A204.1 (cell line): Measurements from ENCODE around the gene RASGRF1.
"Not testable (repeated sequence)": the region's sequence is repeated elsewhere in the genome, so short reads cannot be mapped to it uniquely, and the experiment has no call there.

Experiments used
- FAIRE-seq: peaks from 2 replicates; lab custom pipeline; 2012; peaks lifted over from hg19 to GRCh38; lab: Jason Lieb, UNC

Gene RASGRF1

GRCh38 chr15:78928616-78929093 lies 161.9 kb downstream of the RASGRF1 start:
- no peak for FAIRE-seq

GRCh38 chr15:78928176-78928575 lies 162.4 kb downstream of the RASGRF1 start:
- FAIRE-seq, result not testable (repeated sequence)

- no peak for FAIRE-seq
Measured at GRCh38 chr15:78927077-78927790, 163.3 kb downstream of the RASGRF1 start.

GRCh38 chr15:78925956-78926743 lies 164.4 kb downstream of the RASGRF1 start:
- FAIRE-seq, result no peak

- FAIRE-seq, result no peak
Measured at GRCh38 chr15:78925076-78925624, 165.4 kb downstream of the RASGRF1 start.

- FAIRE-seq, result no peak
Measured at GRCh38 chr15:78923480-78924360, 166.9 kb downstream of the RASGRF1 start.

GRCh38 chr15:78923015-78923414 lies 167.6 kb downstream of the RASGRF1 start:
- FAIRE-seq, result no peak

GRCh38 chr15:78922527-78922926 lies 168.1 kb downstream of the RASGRF1 start:
- FAIRE-seq, result no peak

GRCh38 chr15:78921940-78922339 lies 168.6 kb downstream of the RASGRF1 start:
- no peak for FAIRE-seq

GRCh38 chr15:78921517-78921916 lies 169.1 kb downstream of the RASGRF1 start:
- no peak for FAIRE-seq

- FAIRE-seq, result no peak
Measured at GRCh38 chr15:78917888-78918287, 172.7 kb downstream of the RASGRF1 start.

GRCh38 chr15:78916088-78916487 lies 174.5 kb downstream of the RASGRF1 start:
- no peak for FAIRE-seq

- no peak for FAIRE-seq
Measured at GRCh38 chr15:78915341-78916087, 175.1 kb downstream of the RASGRF1 start.

- FAIRE-seq, result no peak
Measured at GRCh38 chr15:78914027-78914764, 176.4 kb downstream of the RASGRF1 start.

- FAIRE-seq, result no peak
Measured at GRCh38 chr15:78913012-78913411, 177.6 kb downstream of the RASGRF1 start.

- FAIRE-seq, result no peak
Measured at GRCh38 chr15:78912316-78912715, 178.3 kb downstream of the RASGRF1 start.

GRCh38 chr15:78910271-78910670 lies 180.3 kb downstream of the RASGRF1 start:
- FAIRE-seq, result no peak
